NCI-H146 (cell line): Measurements from ENCODE around the gene NPAS2.

Experiments
- DNase-seq: peaks from one replicate; lab custom pipeline; 2025; lab: John Stamatoyannopoulos, UW

The NPAS2 gene

GRCh38 chr2:100940240-100940639 is 120.3 kb downstream of the NPAS2 start:
- no peak for DNase-seq

GRCh38 chr2:100940766-100941645 is 121.1 kb downstream of the NPAS2 start:
- no peak for DNase-seq

- no peak for DNase-seq
Measured at GRCh38 chr2:100941646-100942240, 121.8 kb downstream of the NPAS2 start.

GRCh38 chr2:100944617-100945432 is 124.9 kb downstream of the NPAS2 start:
- no peak for DNase-seq

- DNase-seq: no peak
Measured at GRCh38 chr2:100945433-100945740, 125.4 kb downstream of the NPAS2 start.

- no peak for DNase-seq
Measured at GRCh38 chr2:100945930-100946607, 126.1 kb downstream of the NPAS2 start.

GRCh38 chr2:100948942-100949811 is 129.2 kb downstream of the NPAS2 start:
- DNase-seq: no peak

GRCh38 chr2:100952512-100952911 is 132.6 kb downstream of the NPAS2 start:
- no peak for DNase-seq

GRCh38 chr2:100953406-100954043 is 133.6 kb downstream of the NPAS2 start:
- DNase-seq: no peak

GRCh38 chr2:100954044-100954420 is 134.1 kb downstream of the NPAS2 start:
- DNase-seq: no peak

- no peak for DNase-seq
Measured at GRCh38 chr2:100955226-100955625, 135.3 kb downstream of the NPAS2 start.

- no peak for DNase-seq
Measured at GRCh38 chr2:100956081-100956480, 136.1 kb downstream of the NPAS2 start.

- DNase-seq: no peak
Measured at GRCh38 chr2:100957996-100958653, 138.2 kb downstream of the NPAS2 start.

GRCh38 chr2:100959225-100959880 is 139.4 kb downstream of the NPAS2 start:
- DNase-seq: no peak

GRCh38 chr2:100960688-100961087 is 140.7 kb downstream of the NPAS2 start:
- DNase-seq: no peak

GRCh38 chr2:100962366-100963025 is 142.6 kb downstream of the NPAS2 start:
- no peak for DNase-seq

- DNase-seq: no peak
Measured at GRCh38 chr2:100963026-100963375, 143.1 kb downstream of the NPAS2 start.

- no peak for DNase-seq
Measured at GRCh38 chr2:100964222-100964621, 144.3 kb downstream of the NPAS2 start.

GRCh38 chr2:100964681-100965169 is 144.8 kb downstream of the NPAS2 start:
- DNase-seq: no peak
